Neural cell (in vitro differentiated cells): Measurements from ENCODE around the gene ESCO1. TPM values are rescaled to one million over a fixed set of nuclear protein-coding genes. Genes with fewer than 3 reads are reported as not detected.

Experiments used
- H2AFZ ChIP-seq: fragments of 200-600, 300-800 bp; sonication (generic), shearing (Covaris generic); 2 replicates; pipeline ENCODE4 v1.6.0; 2014; ENCODE audit warnings: low read depth, mild to moderate bottlenecking, antibody characterized with exemption, low read length, moderate library complexity
- H3F3A ChIP-seq: fragments of 200-600 bp; shearing (Covaris generic); 2 replicates; pipeline ENCODE4 v1.6.1; 2016; ENCODE audit warnings: mild to moderate bottlenecking, moderate library complexity, mixed read lengths, antibody characterized with exemption, low read length; ENCODE audit not compliant: insufficient read depth, poor library complexity, severe bottlenecking
- H3K27ac ChIP-seq: fragments of 200-600, 300-800 bp; sonication (generic), shearing (Covaris generic); 2 replicates; pipeline ENCODE4 v1.5.1; 2014; ENCODE audit warnings: mild to moderate bottlenecking, low read length, moderate library complexity
- H3K27me3 ChIP-seq: fragments of 300-800, 200-600 bp; sonication (generic), shearing (Covaris generic); 2 replicates; pipeline ENCODE4 v1.6.0; 2014; ENCODE audit warnings: mild to moderate bottlenecking, low read depth, low read length, moderate library complexity; ENCODE audit not compliant: insufficient read depth
- H3K36me3 ChIP-seq: fragments of 300-800, 200-600 bp; sonication (generic), shearing (Covaris generic); 2 replicates; pipeline ENCODE4 v1.5.1; 2014; ENCODE audit warnings: mild to moderate bottlenecking, antibody characterized with exemption, low read length, moderate library complexity; ENCODE audit not compliant: insufficient read depth
- H3K4me2 ChIP-seq: fragments of 300-800, 200-600 bp; sonication (generic), shearing (Covaris generic); 2 replicates; pipeline ENCODE4 v1.6.0; 2014; ENCODE audit warnings: mild to moderate bottlenecking, low read length
- H3K4me3 ChIP-seq: fragments of 300-800, 200-600 bp; sonication (generic), shearing (Covaris generic); 2 replicates; pipeline ENCODE4 v1.5.1; 2014; ENCODE audit warnings: mild to moderate bottlenecking, low read length, moderate library complexity
- H3K79me2 ChIP-seq: fragments of 200-600 bp; shearing (Covaris generic); replicated peaks from 2 replicates; pipeline ENCODE4 v1.6.0; 2014; ENCODE audit warnings: mild to moderate bottlenecking, low read length, moderate library complexity; ENCODE audit not compliant: insufficient read depth
- H3K9ac ChIP-seq: fragments of 300-800, 200-600 bp; sonication (generic), shearing (Covaris generic); 2 replicates; pipeline ENCODE4 v1.6.1; 2016; ENCODE audit warnings: mild to moderate bottlenecking, low read length, mixed read lengths
- H3K9me2 ChIP-seq: fragments of 200-600 bp; shearing (Covaris generic); 2 replicates; pipeline ENCODE4 v1.6.1; 2016; ENCODE audit warnings: mild to moderate bottlenecking, low read length, mixed read lengths; ENCODE audit not compliant: insufficient read depth
- H3K9me3 ChIP-seq: fragments of 200-600, 300-800 bp; sonication (generic), shearing (Covaris generic); 2 replicates; pipeline ENCODE4 v1.6.1; 2016; ENCODE audit warnings: mild to moderate bottlenecking, mixed run types, low read length, moderate library complexity, mixed read lengths
- H4K20me1 ChIP-seq: fragments of 200-600 bp; shearing (Covaris generic); 2 replicates; pipeline ENCODE4 v1.6.1; 2016; ENCODE audit warnings: mild to moderate bottlenecking, mixed run types; ENCODE audit not compliant: insufficient read depth
- EP300 ChIP-seq: fragments of 450-650 bp; conservative IDR thresholded peaks from 2 replicates; pipeline ENCODE4 v1.6.1; 2014; ENCODE audit warnings: antibody characterized with exemption, mild to moderate bottlenecking, moderate library complexity; ENCODE audit not compliant: poor library complexity, severe bottlenecking
- EZH2 ChIP-seq: fragments of 200-600, 300-800 bp; shearing (Covaris generic), sonication (generic); IDR thresholded peaks from 2 replicates; pipeline ENCODE4 v1.6.1; 2014; ENCODE audit warnings: antibody characterized with exemption, low read length, borderline replicate concordance, mild to moderate bottlenecking; ENCODE audit not compliant: insufficient read depth, poor library complexity, severe bottlenecking
- MXI1 ChIP-seq: fragments of 450-650 bp; conservative IDR thresholded peaks from 2 replicates; pipeline ENCODE4 v1.6.1; 2014; ENCODE audit warnings: antibody characterized with exemption, mild to moderate bottlenecking; ENCODE audit not compliant: poor library complexity, severe bottlenecking
- POLR2AphosphoS5 ChIP-seq: IDR thresholded peaks from 2 replicates; pipeline ENCODE4 v1.6.1; 2012
- RAD21 ChIP-seq: fragments of 450-650 bp; conservative IDR thresholded peaks from 2 replicates; pipeline ENCODE4 v1.6.1; 2014; ENCODE audit warnings: antibody characterized with exemption, mild to moderate bottlenecking, moderate library complexity
- REST ChIP-seq: IDR thresholded peaks from 2 replicates; pipeline ENCODE4 v1.6.1; 2012; ENCODE audit warnings: borderline replicate concordance
- SMC3 ChIP-seq: fragments of 450-650 bp; conservative IDR thresholded peaks from 2 replicates; pipeline ENCODE4 v1.6.1; 2014; ENCODE audit warnings: antibody characterized with exemption, mild to moderate bottlenecking, moderate library complexity; ENCODE audit not compliant: poor library complexity
- TAF1 ChIP-seq: IDR thresholded peaks from 2 replicates; pipeline ENCODE4 v1.6.1; 2012; ENCODE audit warnings: low read depth
- polyA plus RNA-seq: library from polyadenylated mRNA; depleted of rRNA; stranded (reverse); fragments of >200 nt; gene quantifications from 2 replicates; pipeline ENCODE4 v1.2.3, GENCODE V29; 2014
- TF ChIP-seq, protein P1 (sequence below): fragments of 450-650 bp; IDR thresholded peaks from 2 replicates; pipeline ENCODE4 v1.5.1; 2014; ENCODE audit warnings: antibody characterized with exemption, mild to moderate bottlenecking, moderate library complexity; ENCODE audit not compliant: poor library complexity, severe bottlenecking

The ESCO1 gene
- polyA plus RNA-seq, 1 donor from 2014 or later = 26.4 TPM

DNA sequence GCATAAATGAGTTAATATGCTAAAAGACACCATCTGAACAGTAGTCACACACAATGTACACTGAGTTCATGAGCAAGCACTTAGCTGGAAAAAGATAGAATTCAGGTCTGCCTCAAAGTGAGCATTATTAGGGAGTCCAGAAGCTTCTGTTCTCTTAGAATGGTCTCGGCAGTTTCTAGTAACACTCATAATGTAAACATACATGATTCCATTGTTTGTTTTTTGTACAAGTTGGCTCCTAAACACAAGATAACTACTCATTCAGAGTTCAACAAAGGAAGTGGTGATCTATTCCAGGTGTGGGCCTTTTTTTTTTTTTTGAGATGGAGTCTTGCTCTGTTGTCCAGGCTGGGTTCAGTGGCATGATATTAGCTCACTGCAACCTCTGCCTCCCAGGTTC lies 66.2 kb downstream of the ESCO1 start:
- Histone ChIP-seq H3K36me3 (no peaks in the 10 kb centered on the region), H3K9me2 (no peaks in the 10 kb centered on the region), H3K27ac (no peak overlapping the region), H3F3A (no peaks in the 10 kb centered on the region), H3K79me2 (no peaks in the 10 kb centered on the region), H4K20me1 (no peaks in the 10 kb centered on the region), H2AFZ (no peak overlapping the region), H3K27me3 (no peaks in the 10 kb centered on the region), H3K9me3 (no peaks in the 10 kb centered on the region), H3K9ac (no peak overlapping the region), H3K4me2 (no peak overlapping the region), H3K4me3 (no peak overlapping the region)
- no peak for TF ChIP-seq EP300
- no peak for TF ChIP-seq REST
- no peak for TF ChIP-seq SMC3

- no peaks in the 10 kb centered on the region for H3K79me2 ChIP-seq
- TF ChIP-seq EZH2 (no peak), EP300 (no peak), MXI1 (no peak), REST (no peak), POLR2AphosphoS5 (no peak), RAD21 (no peak), TAF1 (no peak), SMC3 (no peak)
- TF ChIP-seq, protein P1, sequence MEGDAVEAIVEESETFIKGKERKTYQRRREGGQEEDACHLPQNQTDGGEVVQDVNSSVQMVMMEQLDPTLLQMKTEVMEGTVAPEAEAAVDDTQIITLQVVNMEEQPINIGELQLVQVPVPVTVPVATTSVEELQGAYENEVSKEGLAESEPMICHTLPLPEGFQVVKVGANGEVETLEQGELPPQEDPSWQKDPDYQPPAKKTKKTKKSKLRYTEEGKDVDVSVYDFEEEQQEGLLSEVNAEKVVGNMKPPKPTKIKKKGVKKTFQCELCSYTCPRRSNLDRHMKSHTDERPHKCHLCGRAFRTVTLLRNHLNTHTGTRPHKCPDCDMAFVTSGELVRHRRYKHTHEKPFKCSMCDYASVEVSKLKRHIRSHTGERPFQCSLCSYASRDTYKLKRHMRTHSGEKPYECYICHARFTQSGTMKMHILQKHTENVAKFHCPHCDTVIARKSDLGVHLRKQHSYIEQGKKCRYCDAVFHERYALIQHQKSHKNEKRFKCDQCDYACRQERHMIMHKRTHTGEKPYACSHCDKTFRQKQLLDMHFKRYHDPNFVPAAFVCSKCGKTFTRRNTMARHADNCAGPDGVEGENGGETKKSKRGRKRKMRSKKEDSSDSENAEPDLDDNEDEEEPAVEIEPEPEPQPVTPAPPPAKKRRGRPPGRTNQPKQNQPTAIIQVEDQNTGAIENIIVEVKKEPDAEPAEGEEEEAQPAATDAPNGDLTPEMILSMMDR = no peak
- no peaks in the 10 kb centered on the region for H3K27me3 ChIP-seq
- no peaks in the 10 kb centered on the region for H3K9me3 ChIP-seq
- H3K36me3 ChIP-seq = peaks cover 8% of the 10 kb centered on the region
- H3F3A ChIP-seq = no peaks in the 10 kb centered on the region
- no peak overlapping the region for H3K4me3 ChIP-seq
- no peak overlapping the region for H3K27ac ChIP-seq
- no peak overlapping the region for H3K9ac ChIP-seq
- no peaks in the 10 kb centered on the region for H3K9me2 ChIP-seq
- H2AFZ ChIP-seq = no peak overlapping the region
- no peaks in the 10 kb centered on the region for H4K20me1 ChIP-seq
- H3K4me2 ChIP-seq = no peak overlapping the region
These were observed 74.0 kb downstream of the ESCO1 start for GRCh38 chr18:21526463-21526862.
